Heart left ventricle (tissue), 16 donors: ENCODE results near the gene PLSCR5. TPM values are rescaled to one million over a fixed set of nuclear protein-coding genes. Genes with fewer than 3 reads are reported as not detected.

Source experiments
- ATAC-seq, 4 donors: fragments of 200-7000 bp; cut with Tn5 transposase; one replicate each; pipeline ENCODE4 v1.9.1; 2020 to 2022; ENCODE audit warnings: moderate library complexity in 4 of 4, mild to moderate bottlenecking in 3 of 4, moderate number of reproducible peaks in 1 of 4
- DNase-seq, 5 donors: peaks; one replicate each; pipeline ENCODE4 v3.0.0-alpha.2; 2020
- H3K27ac ChIP-seq, 12 donors: fragments of 200-600 bp; sonication (generic) in 4 of 12; one replicate each; pipeline versions ENCODE4 v1.5.0 to v1.8.0; 2016 to 2022; ENCODE audit warnings: mild to moderate bottlenecking in 2 of 12
- H3K27me3 ChIP-seq, 9 donors: fragments of 200-600 bp; sonication (generic) in 2 of 9; one replicate each; pipeline versions ENCODE4 v1.5.1 to v1.8.0; 2016 to 2022; ENCODE audit warnings: mild to moderate bottlenecking in 3 of 9
- H3K36me3 ChIP-seq, 9 donors: fragments of 200-600 bp; sonication (generic) in 2 of 9; one replicate each; pipeline versions ENCODE4 v1.5.0 to v1.8.0; 2018 to 2022; ENCODE audit warnings: mild to moderate bottlenecking in 2 of 9
- H3K4me1 ChIP-seq, 12 donors: fragments of 200-600 bp; sonication (generic) in 4 of 12; one replicate each; pipeline versions ENCODE4 v1.5.0 to v1.8.0; 2016 to 2022; ENCODE audit warnings: mild to moderate bottlenecking in 3 of 12
- H3K4me3 ChIP-seq, 12 donors: fragments of 200-600 bp; sonication (generic) in 4 of 12; one replicate each; pipeline versions ENCODE4 v1.5.0 to v1.8.0; 2017 to 2022; ENCODE audit warnings: mild to moderate bottlenecking in 9 of 12, moderate library complexity in 4 of 12
- H3K9me3 ChIP-seq, 12 donors: fragments of 200-600 bp; sonication (generic) in 4 of 12; one replicate each; pipeline versions ENCODE4 v1.5.0 to v1.8.0; 2016 to 2022; ENCODE audit warnings: mild to moderate bottlenecking in 1 of 12
- CTCF ChIP-seq, 12 donors: fragments of 200-600 bp; sonication (generic) in 4 of 12; IDR thresholded peaks; one replicate each; pipeline versions ENCODE4 v1.5.0 to v1.8.0; 2018 to 2022; ENCODE audit warnings: antibody characterized with exemption in 12 of 12, mild to moderate bottlenecking in 5 of 12
- POLR2A ChIP-seq, 2 donors: fragments of 450-650 bp; IDR thresholded peaks; one replicate each; pipeline ENCODE4 v1.6.1; 2017; ENCODE audit warnings: antibody characterized with exemption in 2 of 2, mild to moderate bottlenecking in 2 of 2, moderate library complexity in 2 of 2
- WGBS, 4 donors: extraction: QIAGEN DNeasy Blood & Tissue Kit in 2 of 4; methylation state at CpG; one replicate each; pipeline versions ENCODE4 v1.1.5 to v1.1.7; 2013 to 2018; 5-methylcytosine and 5-hydroxymethylcytosine counted together
- intact Hi-C, 10 donors: fragments of 100-400 bp; cut with DNase I; formaldehyde crosslinking; loops; one replicate each; pipeline versions ENCODE4 v1.11.1 to v1.14.2; 2022
- polyA plus RNA-seq, 2 donors: library from polyadenylated mRNA; stranded (reverse); fragments of 200-250 nt; gene quantifications; one replicate each; pipeline ENCODE4 v1.2.3, GENCODE V29; 2013
- total RNA-seq, 9 donors: library from RNA; depleted of rRNA in 2 of 9; stranded (reverse); fragments of >200 nt in 2 of 9; fragmentation: NEBNext Ultra II Directional in 3 of 9; extraction: Animal tissue kit (Norgen Biotek cat#: 25700) in 3 of 9; gene quantifications; one replicate each; pipeline versions ENCODE4 v1.1.0 to v1.2.4, GENCODE V29; 2016 to 2023
- donor health status: ischemic (EF 13 %, LVEDD 7.1; RV severe dilation, severe dysfunction).
- donor health status: healthy with polysubstance abuse.
- donor health status: DM: no; HTN: yes; CAD: no.
- donor health status: DM: no; HTN: no; CAD: no.
- donor health status: ischemic (EF 25% LVEDD 6.9; RV normal size, moderate dysfunction).
- donor health status: ischemic (EF 25% LVEDD 5.7; RV mildly dilated, moderate dysfunction).
- donor health status: healthy.
- donor health status: DM: yes; HTN: yes; CAD: no.
- donor health status: ischemic (EF 35%, LVEDD 5.7; RV mildly dilated, moderate dysfunction).
- donor health status: nonischemic (EF 11% LVEDD 7.7; RV severe dilation, severe dysfunction).
- donor health status: DM: yes; HTN: yes; CAD: no.
- donor health status: PGD.
- donor health status: ischemic (EF 29% LVEDD 5.4; RV normal size, mild dysfunction).
- donor health status: nonischemic (EF 23%, LVEDD 6.1; RV moderate dilation, normal function).

The PLSCR5 gene
- total and polyA plus RNA-seq, 11 donors, result not detected

- WGBS, 4 donors, result 2 to 11% (median 9%) methylated on average over 9 to 10 of the region's 10 CpGs
- ATAC-seq (peak in 3 of 4 donors; percentile 14 to 42 (median 18)), DNase-seq (peak in 3 of 5 donors; percentile 30 to 55 (median 34))
- no peaks in the 10 kb centered on the region for H3K9me3 ChIP-seq
- peak overlapping the region; percentile 87 to 99 (median 97) for H3K27ac ChIP-seq
- H3K4me1 ChIP-seq, result peaks cover 0 to 52% (median 19%) of the 10 kb centered on the region in 12 donors
- TF ChIP-seq POLR2A (IDR thresholded peaks at IDR 0.05), result no peak
- H3K27me3 ChIP-seq, result peaks cover 0 to 3% (median 0%) of the 10 kb centered on the region in 9 donors
- intact Hi-C loops, result loop anchor here in 6 of 10 donors (2.0 to 5.0 kb wide), 3 partner anchors 36 to 75 kb away; partner anchors contain the start of gene PLSCR2 (in 1 of the 6)
- peaks cover 0 to 15% (median 0%) of the 10 kb centered on the region in 9 donors for H3K36me3 ChIP-seq
- peak overlapping the region; percentile 38 to 92 (median 77) for H3K4me3 ChIP-seq
Measured at GRCh38 chr3:146543461-146544001, 61.6 kb downstream of the PLSCR5 start.

- H3K4me3 ChIP-seq, result peak overlapping the region; percentile 2 to 92 (median 77)
- DNase-seq, result no peak
- peaks cover 0 to 57% (median 22%) of the 10 kb centered on the region in 12 donors for H3K4me1 ChIP-seq
- H3K36me3 ChIP-seq, result peaks cover 0 to 20% (median 0%) of the 10 kb centered on the region in 9 donors
- H3K27ac ChIP-seq, result peak overlapping the region; percentile 8 to 99 (median 97)
- no peaks in the 10 kb centered on the region for H3K9me3 ChIP-seq
- H3K27me3 ChIP-seq, result peaks cover 0 to 3% (median 0%) of the 10 kb centered on the region in 9 donors
- ATAC-seq, result no peak
- WGBS, 4 donors, result 42 to 59% (median 48%) methylated on average over 2 of the region's 2 CpGs
- TF ChIP-seq POLR2A (IDR thresholded peaks at IDR 0.05), result no peak
- no peak for TF ChIP-seq CTCF (IDR thresholded peaks at IDR 0.05)
- intact Hi-C loops, result loop anchor here in 4 of 10 donors (5.0 kb wide), 1 partner anchor 36 kb away; no protein-coding TSS in a partner anchor
Measured at GRCh38 chr3:146542978-146543377, 62.2 kb downstream of the PLSCR5 start.

GRCh38 chr3:146542179-146542578 is 63.0 kb downstream of the PLSCR5 start:
- H3K4me3 ChIP-seq, result peak overlapping the region in 10 of 12 donors; percentile 56 to 92 (median 78)
- peak overlapping the region in 9 of 12 donors; percentile 91 to 99 (median 98) for H3K27ac ChIP-seq
- no peak for TF ChIP-seq POLR2A (IDR thresholded peaks at IDR 0.05)
- TF ChIP-seq CTCF (IDR thresholded peaks at IDR 0.05), result no peak
- 32 to 72% (median 59%) methylated on average over 2 of the region's 2 CpGs for WGBS, 4 donors
- peaks cover 0 to 3% (median 0%) of the 10 kb centered on the region in 9 donors for H3K27me3 ChIP-seq
- intact Hi-C loops, result loop anchor here in 4 of 10 donors (5.0 kb wide), 1 partner anchor 35 kb away; no protein-coding TSS in a partner anchor
- DNase-seq (no peak), ATAC-seq (no peak)
- H3K36me3 ChIP-seq, result peaks cover 0 to 27% (median 0%) of the 10 kb centered on the region in 9 donors
- H3K4me1 ChIP-seq, result peaks cover 0 to 65% (median 26%) of the 10 kb centered on the region in 12 donors
- H3K9me3 ChIP-seq, result no peaks in the 10 kb centered on the region

GRCh38 chr3:146540978-146541377 is 64.2 kb downstream of the PLSCR5 start:
- no peak for DNase-seq
- intact Hi-C loops, result loop anchor here in 4 of 10 donors (5.0 kb wide), 1 partner anchor 34 kb away; no protein-coding TSS in a partner anchor
- peaks cover 0 to 75% (median 27%) of the 10 kb centered on the region in 12 donors for H3K4me1 ChIP-seq
- ATAC-seq, result no peak
- peaks cover 0 to 3% (median 0%) of the 10 kb centered on the region in 9 donors for H3K27me3 ChIP-seq
- peak overlapping the region in 6 of 12 donors; percentile 1 to 92 (median 81) for H3K4me3 ChIP-seq
- peak overlapping the region in 7 of 12 donors; percentile 11 to 99 (median 97) for H3K27ac ChIP-seq
- 62 to 78% (median 72%) methylated on average over 1 of the region's 1 CpG for whole genome bisulfite sequencing, 4 donors
- H3K36me3 ChIP-seq, result peaks cover 0 to 29% (median 0%) of the 10 kb centered on the region in 9 donors
- H3K9me3 ChIP-seq, result no peaks in the 10 kb centered on the region
- TF ChIP-seq POLR2A (IDR thresholded peaks at IDR 0.05) (no peak), CTCF (IDR thresholded peaks at IDR 0.05) (no peak)
